ENCODE measurements around the gene EIF5B.
"Not testable (repeated sequence)": the region's sequence is repeated elsewhere in the genome, so short reads cannot be mapped to it uniquely, and the experiment has no call there.

Gene EIF5B, protein sequence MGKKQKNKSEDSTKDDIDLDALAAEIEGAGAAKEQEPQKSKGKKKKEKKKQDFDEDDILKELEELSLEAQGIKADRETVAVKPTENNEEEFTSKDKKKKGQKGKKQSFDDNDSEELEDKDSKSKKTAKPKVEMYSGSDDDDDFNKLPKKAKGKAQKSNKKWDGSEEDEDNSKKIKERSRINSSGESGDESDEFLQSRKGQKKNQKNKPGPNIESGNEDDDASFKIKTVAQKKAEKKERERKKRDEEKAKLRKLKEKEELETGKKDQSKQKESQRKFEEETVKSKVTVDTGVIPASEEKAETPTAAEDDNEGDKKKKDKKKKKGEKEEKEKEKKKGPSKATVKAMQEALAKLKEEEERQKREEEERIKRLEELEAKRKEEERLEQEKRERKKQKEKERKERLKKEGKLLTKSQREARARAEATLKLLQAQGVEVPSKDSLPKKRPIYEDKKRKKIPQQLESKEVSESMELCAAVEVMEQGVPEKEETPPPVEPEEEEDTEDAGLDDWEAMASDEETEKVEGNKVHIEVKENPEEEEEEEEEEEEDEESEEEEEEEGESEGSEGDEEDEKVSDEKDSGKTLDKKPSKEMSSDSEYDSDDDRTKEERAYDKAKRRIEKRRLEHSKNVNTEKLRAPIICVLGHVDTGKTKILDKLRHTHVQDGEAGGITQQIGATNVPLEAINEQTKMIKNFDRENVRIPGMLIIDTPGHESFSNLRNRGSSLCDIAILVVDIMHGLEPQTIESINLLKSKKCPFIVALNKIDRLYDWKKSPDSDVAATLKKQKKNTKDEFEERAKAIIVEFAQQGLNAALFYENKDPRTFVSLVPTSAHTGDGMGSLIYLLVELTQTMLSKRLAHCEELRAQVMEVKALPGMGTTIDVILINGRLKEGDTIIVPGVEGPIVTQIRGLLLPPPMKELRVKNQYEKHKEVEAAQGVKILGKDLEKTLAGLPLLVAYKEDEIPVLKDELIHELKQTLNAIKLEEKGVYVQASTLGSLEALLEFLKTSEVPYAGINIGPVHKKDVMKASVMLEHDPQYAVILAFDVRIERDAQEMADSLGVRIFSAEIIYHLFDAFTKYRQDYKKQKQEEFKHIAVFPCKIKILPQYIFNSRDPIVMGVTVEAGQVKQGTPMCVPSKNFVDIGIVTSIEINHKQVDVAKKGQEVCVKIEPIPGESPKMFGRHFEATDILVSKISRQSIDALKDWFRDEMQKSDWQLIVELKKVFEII

DNA sequence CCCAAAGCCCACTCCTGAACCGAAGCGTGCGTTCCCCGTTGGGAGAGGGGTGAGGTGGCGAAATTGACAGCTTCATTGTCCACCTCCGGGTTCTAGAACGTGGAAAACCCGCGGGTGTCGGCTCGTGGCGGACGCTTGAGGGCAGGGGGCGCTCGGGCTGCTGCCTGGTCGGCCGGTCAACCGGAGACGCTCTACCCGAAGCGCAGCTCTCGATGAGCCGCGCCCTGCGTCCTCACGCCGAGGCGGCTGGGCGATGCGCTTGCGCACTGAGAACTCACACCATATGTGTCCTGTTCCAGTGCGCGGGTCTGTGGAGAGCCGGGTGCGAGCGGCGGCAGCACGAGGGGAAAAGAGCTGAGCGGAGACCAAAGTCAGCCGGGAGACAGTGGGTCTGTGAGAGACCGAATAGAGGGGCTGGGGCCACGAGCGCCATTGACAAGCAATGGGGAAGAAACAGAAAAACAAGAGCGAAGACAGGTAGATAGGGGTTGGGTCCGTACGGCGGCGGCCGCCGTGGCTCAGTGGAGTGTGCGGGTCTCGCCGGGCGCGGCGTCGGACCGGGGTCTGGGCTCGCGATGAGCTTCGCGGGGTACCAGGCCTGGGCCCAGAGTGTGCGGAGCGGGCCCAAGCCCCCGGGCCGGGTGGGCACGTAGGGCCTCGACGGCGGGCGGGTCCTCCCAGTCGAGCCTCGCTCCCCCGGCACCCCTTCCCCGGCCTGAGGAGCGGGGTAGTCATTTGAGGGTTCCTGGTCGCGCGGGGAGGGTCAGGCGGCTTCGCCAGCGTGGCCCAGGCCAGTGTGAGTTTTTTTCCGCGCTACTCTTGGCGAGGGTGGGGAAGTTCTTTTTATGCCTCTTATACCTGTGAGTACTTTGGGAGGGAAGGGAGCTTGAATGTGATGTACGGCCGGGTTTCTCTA is at the start of gene EIF5B:
Gene EIF5B, plus strand, starts transcription at position 277 of the 916 bp plus-strand sequence. Its CDS starts 166 bp downstream, at position 443.
- DNase-seq: peak; percentile 73 to 84

DNA sequence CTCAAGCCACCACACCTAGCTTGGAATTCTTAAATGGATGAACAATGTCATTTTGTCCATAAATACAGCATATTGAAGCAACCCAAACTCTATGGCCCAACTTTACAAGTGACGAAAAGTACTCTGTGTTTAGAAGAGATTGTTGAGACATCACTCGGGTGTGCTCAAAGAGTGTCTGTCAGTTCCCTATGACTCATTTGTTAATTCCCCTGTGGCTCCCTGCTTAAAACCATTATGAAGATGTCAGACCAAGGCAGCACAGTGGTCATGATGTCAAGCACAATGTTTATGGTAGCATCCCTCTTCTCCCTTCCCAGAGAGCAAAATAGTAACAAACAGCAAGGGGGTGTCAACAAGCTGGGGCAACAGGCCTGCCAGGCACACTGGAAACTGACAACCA is 39.2 kb upstream of the EIF5B start:
- no peak for DNase-seq

DNA sequence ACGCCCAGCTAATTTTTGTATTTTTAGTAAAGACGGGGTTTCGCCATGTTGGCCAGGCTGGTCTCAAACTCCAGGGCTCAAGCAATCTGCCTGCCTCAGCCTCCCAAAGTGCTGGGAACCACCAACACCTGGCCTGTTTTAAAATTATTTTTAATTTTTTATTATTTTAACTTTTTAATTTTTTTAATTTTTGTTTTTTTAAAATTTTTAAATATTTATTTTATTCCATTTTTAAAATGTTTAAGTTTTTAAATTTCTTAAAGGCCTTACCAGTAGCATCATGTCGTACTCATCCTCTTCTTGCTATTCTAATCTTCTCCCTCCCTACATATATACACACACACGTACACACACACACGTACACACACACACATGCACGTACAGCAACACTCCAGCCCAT is 37.6 kb upstream of the EIF5B start:
- no peak for DNase-seq

DNA sequence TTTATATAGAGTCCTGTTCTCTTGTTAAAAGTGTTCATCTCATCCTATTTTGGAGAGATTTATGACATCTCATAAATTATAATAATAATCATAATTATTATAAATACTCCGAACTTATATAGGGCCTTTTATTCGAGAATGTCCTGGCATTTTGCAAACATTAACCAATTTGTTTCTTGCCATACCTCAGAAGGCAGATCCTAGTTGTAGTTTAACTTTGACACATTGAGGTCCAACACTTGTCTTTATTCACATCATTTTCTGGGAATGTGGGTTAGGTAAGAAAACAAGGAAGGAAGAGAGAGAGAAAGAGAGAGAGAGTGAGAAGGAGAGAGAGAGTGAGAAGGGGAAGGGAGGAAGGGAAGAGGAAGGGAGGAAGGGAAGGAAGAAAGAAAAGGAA is 36.1 kb upstream of the EIF5B start, which contains the start of gene LYG1:
Gene LYG1, minus strand, starts transcription at position 101 of the 400 bp plus-strand sequence. CDS start 5,527 bp downstream, outside the sequence.
- not testable (repeated sequence) for DNase-seq

DNA sequence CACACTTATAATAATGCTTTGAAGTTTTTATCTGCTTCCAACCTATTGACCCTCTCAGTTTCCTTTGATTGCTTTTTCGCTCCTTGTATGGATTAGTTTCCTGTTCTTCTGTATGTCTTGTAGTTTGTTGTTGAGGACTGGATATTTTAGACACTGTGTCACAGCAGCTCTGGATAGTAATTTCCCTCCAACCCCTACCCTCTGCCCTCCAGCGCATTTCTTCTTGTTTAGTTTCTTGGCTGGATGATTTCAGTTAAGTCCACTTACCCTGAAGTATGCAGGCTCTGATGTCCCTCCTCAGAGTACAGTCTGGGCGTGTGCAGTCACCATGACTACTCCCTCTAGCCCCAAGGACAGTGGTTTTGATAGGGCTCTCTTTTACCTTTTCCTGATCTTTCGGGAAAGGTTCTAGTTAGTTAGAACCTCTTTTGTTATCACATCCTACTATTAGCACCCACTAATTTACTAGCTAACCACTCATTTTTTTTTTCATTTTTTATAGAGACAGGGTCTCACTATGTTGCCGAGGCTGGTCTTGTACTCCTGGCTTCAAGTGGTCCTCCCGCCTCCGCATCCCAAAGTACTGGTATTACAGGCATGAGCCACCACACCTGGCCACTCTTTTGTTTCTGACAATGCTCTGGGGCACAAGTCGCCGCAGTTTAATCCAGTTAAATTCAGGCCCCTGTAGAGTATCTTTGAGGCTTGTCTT is 19.9 kb upstream of the EIF5B start:
- DNase-seq: no peak

DNA sequence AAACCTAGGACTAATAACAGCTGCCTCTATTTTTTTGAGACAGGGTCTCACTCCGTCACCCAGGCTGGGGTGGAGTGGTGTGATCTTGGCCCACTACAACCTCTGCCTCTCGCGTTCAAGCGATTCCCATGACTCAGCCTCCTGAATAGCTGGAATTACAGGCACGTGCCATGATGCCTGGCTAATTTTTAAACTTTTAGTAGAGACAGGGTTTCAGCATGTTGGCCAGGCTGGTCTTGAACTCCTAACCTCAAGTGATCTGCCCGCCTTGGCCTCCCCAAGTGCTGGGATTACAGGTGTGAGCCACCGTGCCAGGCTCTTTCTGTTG is 19.4 kb upstream of the EIF5B start:
- not testable (repeated sequence) for DNase-seq

DNA sequence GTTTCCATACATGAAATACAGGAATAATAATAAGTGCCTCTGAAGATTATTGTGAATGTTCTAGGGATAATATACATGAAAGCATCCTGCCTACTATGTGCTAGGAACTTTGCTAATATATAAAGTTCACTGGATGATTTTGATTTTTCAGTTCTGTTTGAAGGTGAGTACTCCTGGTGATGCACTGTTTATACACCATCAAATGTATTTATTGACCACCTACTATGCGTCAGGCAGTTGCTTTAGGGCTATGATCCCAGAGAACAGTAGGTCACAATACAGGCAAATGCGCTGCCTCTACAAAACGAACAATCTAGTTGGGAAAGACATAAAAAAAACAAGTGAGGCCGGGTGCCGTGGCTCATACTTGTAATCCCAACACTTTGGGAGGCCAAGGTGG is 11.8 kb upstream of the EIF5B start:
- DNase-seq: no peak

DNA sequence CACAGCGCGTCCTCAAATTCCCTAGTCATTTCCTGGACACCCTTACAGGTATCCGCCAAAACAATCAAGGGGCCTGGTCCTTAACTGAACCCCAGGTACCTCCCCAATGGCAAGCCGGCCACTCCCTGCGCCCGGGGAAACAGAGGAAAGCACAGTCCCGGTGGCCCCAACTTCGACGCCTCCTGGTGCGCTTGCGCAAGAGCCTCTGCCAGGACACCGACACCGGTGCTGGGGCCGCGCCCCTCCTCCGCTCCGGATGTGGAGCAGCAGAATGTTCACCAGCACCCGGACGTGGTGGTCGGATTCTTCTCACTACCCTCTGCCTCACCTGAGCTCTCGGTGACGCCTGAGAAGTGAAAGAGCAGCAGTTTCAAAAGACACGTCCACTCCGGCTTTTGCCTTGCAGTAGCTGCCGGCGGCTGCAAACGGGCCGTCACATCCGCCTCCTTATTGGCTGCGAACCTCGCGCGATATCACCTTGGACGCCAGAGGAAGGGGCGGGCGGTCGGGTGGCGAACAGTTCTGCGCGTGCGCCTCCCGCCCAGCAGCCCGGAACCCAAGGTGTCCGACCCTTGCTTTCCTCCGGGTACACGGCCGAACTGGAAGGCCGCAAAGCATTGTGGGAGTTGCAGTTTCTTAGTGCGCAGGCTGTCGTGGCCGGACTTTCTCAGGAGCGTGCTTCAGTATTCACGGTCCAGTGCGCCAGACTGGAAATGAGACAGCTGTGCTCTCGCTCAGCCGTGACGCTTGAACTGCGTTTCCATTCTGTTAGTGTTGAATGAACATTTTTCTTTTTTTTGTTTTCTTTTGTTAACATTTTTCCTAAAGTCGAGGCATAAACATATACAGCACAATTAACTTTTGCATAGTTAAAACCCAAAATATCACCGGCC is 1.0 kb upstream of the EIF5B start, which contains the start of gene TXNDC9:
Gene TXNDC9, minus strand, starts transcription at position 423 of the 893 bp plus-strand sequence. CDS start 3,123 bp downstream, outside the sequence.
- peak; percentile 91 to 97 for DNase-seq

DNA sequence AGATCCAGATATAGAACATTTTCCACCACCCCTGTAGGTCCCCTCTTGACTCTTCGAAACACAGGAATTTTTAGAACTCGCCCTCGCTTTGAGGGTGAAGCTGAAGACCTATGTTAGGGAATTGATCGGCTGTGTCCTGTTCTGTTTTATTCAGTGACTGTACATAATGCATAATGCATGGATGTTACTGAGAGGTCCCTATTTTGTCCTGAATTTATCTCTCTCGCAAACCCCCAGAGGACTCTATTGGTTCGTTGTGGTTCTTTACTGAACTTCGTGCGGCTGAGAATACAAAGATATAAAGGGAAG is 431 bp upstream of the EIF5B start:
- no peak for DNase-seq

DNA sequence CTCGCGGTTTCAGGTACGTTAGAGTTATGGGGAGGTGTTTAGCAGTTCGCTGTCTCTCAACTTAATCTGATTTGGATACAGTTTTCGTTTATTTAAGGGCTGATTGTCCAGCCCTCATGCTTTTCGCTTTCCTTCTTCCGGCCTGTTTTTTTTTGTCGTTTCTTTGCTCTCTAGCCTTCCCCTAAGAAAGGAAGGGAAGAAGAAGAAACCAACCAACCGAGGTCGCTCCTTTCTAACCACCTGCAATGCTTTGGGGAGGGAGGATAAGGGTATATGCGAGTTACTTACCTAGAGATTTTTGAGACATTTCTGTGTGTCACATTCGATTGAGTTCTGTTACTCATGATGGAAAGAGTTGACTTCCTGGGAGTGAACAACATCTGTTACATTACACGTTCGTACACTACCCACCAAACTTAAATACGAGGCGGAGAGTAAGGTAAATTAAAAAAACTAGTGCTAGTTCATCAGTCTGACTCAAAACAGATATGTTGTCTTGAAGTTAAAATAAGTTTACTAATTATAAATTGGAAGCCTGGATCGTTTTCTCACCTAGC is 918 bp downstream of the EIF5B start:
- peak in 1 of 2 donors; percentile 6 for DNase-seq

DNA sequence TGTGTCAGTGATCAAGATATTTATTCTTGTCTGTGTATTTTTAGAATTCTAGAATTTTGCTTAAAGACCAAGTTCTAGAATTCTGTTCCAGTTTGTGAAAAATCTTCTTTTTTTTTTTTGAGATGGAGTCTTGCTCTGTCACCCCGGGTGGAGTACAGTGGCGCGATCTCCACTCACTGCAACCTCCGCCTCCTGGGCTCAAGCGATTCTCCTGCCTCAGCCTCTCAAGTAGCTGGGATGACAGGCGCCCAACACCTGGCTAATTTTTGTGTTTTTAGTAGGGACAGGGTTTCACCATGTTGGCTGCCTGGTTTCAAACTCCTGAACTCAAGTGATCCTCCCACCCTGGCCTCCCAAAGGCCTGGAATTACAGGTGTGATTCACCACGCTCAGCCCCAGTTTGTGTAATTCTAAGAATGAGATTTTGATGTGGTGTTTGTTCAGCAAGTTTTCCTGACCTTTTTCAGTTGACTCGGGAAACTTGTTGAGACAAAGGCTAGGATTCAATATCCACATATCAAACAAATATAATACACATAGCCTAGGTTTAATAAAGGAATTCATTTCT is 3.6 kb downstream of the EIF5B start:
- no peak for DNase-seq

DNA sequence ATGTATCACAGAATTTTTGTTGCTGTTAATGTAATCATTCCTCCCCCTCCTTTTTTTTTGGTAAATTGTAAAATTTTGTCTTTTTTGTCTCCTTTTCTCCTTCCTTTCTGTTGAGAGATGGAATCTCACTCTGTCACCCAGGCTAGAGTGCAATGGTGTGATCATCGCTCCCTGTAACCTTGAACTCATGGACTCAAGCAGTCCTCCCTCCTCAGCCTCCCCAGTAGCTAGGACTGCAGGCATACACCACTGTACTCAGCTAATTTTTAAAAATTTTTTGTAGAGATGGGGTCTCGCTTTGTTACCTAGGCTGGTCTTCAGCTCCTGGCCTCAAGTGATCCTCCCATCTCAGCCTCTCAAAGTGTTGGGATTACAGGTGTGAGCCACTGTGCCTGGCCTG is 5.3 kb downstream of the EIF5B start:
- DNase-seq: no peak

DNA sequence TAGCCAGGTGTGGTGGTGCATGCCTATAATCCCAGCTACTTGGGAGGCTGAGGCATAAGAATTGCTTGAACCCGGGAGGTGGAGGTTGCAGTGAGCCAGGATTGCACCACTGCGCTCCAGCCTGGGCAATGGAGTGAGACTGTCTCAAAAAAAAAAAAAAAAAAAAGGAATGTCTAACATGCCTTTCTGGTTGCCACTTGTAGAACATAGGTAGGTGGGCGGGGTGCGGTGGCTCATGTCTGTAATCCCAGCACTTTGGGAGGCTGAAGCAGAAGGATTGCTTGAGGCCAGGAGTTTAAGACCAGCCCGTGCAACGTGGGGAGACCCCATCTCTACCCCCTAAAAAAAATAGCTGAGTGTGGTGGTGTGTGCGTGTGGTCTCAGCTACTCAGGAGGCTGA is 8.3 kb downstream of the EIF5B start:
- DNase-seq: not testable (repeated sequence)

DNA sequence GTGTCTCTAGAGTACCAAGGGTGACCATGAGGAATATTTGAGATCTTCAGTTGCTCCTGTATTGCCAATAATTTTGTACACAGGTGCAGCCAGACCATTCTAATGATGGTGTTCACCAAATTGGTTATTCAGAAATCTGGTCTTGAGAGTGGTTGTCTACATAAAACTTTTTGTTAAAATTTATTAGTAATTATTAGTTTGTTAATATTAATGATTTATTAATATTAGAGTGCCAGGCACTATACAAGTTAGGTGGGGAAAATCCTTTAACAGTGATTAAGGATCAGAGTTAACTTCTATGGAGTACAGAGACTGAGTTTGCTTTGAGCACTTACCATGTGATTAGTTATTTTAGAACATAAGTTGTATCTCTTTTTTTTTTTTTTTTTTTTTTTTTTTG is 9.0 kb downstream of the EIF5B start:
- no peak for DNase-seq

DNA sequence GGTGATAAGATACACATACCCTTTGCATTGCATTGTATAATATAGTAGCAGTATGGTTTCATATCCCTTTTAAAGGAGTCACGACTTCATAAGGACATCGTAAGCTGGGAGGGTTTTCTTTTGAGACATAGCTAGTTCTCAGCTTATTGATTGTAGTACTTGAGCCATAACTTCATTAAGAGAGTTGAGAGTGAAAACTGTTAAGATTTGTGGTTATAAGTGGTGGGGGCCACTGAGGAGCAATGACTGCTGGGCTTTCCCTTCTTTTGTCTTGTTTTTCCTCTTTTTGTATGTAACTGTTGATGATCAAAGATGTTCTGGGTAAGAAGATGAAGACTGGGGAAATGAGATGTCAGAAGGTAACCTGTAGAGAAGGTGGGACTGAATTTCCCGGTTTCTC is 11.0 kb downstream of the EIF5B start:
- DNase-seq: no peak

DNA sequence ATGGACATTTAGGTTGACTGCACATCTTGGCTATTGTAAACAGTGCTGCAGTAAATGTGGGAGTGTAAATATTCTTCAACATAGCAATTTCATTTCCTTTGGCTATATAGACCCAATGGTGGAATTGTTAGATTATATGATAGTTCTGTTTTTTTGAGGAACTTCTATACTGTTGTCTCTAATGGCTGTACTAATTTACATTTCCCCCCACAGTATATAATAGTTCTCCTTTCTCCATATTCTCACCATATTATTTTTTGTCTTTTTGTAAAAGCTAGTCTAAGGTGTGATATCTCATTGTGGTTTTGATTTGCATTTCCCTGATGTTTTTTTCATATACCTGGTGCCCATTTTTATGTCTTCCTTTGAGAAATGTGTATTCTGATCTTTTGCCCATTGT is 13.0 kb downstream of the EIF5B start:
- DNase-seq: no peak

DNA sequence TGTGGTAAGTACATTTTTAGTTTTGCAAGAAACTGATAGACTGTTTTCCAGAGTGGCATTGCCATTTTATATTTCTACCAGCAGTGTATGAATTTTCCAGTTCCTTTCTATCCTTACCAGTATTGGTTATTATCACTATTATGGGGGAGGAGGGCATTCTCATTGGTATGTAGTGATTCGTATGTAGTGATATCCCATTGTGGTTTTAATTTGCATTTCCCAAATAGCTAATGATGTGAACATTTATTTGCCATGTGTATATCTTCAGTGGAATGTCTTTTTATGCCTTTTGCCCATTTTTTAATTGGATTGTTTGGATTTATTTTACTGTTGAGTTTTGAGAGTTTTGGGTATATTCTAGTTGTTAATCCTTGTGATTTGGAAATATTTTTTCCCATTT is 16.9 kb downstream of the EIF5B start:
- DNase-seq: no peak

DNA sequence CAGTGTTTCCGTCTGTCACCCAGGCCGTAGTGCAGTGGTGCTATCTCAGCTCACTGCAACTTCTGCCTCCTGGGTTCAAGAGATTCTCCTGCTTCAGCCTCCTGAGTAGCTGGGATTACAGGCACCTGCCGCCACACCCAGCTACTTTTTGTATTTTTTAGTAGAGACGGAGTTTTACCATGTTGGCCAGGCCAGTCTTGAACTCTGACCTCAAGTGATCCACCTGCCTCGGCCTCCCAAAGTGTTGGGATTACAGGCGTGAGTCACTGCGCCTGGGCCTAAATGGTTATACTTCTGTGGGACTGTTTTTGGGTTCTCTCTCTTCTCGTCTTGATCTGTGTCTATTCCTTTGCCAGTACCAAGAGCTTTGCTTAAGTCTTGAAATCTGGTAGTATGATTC is 17.6 kb downstream of the EIF5B start:
- not testable (repeated sequence) for DNase-seq

DNA sequence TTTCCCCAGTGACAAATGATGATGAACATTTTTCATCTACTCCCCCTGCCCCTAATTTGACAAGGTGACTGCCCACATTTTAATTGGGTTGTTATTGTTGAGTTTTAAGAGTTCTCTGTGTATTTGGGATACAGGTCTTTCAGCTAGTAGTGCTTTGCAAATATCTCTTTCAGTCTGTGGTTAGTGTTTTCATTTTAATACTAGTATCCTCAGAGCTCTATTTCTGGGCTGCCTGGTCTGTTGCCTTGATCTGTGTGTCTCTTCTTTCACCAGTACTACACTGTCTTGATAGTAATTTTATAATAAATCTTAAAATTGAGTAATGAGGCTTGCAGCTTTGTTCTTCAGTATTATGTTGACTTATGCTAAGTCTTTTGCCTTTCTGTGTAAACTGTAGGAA is 19.7 kb downstream of the EIF5B start:
- no peak for DNase-seq

DNA sequence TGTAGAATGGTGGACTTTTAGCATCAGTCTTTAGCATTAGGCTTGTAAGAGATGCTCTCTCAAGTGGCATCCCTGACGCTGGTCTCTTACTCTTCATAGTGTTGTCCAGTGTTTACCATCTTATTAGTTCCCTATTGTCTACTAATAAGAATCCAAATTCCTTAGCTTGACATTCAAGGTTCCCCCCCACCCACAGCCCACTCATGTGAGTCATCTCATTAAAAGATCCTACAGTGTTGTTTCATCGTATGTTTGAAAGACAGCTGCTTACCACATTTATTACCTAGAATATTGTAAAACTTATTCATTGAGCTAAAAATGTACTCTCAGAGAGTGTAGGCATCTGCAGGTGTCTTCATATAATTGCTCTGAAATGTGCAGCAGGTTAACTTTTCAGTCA is 28.5 kb downstream of the EIF5B start:
- no peak for DNase-seq
